Hematopoietic multipotent progenitor cell treated with erythropoietin and hydrocortisone succinate and interleukin-3 and kit ligand, for 17 days (in vitro differentiated cells): ENCODE data around the gene NLRP9.

Experiments
- DNase-seq: peaks from one replicate; pipeline ENCODE4 v3.0.0-alpha.2; 2015; ENCODE audit warnings: low spot score

NLRP9 gene

DNA sequence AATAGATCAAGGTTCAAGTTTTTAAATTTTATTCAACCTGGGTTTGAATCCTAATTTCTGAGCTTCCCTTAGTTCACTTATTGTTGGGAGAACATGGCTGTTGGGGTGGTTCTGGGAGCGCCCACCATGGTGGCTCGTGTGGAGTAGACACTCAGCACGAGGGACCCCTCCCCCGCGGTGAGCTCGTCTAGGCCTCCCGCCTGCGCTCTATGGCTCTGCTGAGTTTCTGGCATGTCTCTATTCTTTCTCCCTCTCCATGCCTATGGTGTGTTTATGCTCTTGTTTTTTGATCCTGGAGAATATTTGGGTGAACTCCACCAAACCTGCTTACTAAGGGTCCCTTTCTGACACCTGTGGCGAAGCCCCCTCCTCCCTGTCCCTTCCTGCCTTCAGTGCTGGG lies 64.7 kb downstream of the NLRP9 start:
- no peak for DNase-seq

DNA sequence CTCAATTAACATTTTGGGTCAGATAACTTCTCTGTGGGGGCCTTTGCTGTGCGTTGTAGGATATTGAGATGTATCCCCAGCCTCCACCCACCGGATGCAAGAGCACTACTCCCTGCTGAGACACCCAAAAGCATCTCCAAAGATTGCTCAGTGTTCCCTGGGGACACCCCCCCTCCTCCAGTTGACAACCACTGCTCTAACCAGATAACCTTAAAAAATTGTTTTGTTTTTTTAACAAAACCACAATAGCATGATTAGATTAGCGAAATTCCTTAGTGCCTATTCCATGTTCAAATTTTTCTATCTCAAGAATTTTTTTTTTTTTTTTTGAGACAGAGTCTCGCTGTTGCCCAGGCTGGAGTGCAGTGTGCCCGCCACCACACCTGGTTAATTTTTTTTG lies 65.8 kb downstream of the NLRP9 start:
- no peak for DNase-seq

DNA sequence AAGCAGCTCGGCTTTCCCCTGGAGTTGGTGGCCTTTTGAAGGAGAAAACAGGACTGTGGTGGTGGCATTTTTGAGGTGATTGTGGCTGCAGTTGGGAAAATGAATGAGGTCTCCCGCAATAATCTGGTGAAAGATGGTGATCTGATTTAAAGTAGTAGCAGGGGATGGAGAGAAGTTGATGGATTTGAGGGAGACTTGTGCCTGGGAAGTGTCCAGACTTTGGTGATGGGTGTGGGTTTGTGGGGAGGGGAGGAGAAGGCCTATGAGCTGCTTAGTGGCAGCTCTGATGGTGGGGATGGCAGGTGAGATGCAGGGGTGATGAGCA lies 67.2 kb downstream of the NLRP9 start:
- no peak for DNase-seq

DNA sequence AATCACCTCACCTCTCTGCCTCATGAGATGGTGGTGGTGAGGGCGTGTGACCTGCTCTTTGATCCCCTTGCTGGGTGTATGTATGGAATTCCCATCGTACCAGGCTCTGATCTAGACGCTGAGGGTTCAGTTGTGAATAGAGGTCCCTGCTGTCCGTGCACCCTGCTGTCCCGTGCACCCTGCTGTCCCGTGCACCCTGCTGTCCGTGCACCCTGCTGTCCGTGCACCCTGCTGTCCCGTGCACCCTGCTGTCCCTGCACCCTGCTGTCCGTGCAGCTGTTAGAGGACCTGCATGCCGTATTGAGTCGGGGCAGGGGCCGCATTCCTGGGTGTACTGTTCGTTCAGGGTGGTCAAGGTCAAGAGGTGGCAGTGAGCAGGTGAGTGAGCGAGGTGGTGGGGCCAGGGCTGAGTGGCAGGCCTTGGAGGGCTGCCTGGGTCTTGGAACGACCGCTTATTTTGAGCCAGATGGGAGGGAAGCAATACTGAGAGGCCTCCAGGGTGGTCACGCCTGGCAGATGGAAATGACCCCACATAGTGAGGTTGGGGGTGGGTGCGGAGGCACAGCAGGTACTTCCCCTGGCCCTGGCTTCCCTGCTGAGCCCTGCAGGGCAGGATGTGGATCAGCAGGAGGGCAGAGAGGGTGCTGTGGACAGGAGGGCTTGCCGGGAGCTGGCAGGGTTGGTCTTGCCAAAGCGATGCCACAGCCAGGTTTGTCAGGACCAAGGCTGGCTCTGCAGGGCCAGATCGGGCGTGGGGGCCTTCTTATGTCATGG lies 67.7 kb downstream of the NLRP9 start:
- no peak for DNase-seq

DNA sequence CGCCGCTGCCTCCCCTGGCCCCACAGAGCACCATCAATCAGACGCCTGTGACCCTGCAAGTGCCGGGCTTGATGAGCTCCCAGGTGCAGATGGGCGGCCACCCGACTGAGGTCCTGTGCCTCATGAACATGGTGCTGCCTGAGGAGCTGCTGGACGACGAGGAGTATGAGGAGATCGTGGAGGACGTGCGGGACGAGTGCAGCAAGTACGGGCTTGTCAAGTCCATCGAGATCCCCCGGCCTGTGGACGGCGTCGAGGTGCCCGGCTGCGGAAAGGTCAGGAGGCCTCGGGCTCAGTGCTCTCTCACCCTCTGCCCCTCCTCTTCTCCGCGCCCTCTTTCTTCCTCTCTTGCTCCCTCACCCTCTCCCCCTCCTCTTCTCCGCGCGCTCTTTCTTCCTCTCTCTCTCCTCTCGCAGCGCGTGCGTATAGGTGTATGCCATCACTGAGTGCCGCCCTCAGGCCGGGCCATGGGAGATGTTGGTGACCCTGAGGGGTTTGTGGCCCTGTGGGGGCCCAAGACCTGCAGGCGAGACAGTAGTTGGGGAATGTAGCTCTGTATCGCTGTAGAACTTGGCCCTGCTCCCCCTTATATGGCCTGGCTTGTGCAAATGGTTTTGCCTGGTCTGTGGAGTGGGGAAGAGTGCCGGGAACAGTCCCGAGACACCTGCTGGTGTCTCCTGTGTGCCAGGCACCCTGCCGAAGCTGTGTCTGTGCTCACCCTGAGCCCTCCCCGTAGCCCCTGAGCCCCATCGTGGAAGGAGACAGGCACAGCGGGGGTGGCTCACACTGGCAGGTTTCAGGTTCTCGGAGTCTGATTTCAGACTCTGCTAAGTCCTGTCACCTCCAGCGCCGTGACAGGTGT lies 68.6 kb downstream of the NLRP9 start:
- no peak for DNase-seq

DNA sequence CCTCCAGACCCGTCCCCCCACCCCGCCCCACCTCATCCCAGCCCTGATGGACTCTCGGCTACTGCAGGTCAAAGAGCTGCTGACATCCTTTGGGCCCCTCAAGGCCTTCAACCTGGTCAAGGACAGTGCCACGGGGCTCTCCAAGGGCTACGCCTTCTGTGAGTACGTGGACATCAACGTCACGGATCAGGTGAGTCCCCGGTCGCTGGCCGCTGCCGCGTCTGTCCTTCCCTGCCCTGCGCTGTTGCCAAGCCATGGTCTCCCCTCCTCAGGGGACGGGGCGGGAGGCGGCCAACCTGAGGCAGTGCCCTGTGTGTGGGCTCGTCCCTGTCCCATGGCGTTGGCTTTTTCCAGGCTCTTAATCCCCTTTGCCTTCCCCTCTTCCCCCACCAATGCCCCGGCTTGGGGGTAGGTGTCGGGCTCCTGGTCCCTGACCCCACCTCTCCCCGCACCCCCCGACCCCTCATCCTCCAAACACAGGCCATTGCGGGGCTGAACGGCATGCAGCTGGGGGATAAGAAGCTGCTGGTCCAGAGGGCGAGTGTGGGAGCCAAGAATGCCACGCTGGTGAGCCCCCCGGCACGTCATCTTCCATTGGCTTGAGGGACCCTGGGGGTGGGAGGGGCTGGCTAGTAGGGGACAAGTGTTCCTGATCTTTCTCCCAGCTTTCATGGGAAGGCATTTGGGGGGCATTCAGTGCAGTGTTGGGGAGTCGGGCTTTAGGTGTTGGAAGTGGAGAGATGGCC lies 69.4 kb downstream of the NLRP9 start:
- DNase-seq: no peak

DNA sequence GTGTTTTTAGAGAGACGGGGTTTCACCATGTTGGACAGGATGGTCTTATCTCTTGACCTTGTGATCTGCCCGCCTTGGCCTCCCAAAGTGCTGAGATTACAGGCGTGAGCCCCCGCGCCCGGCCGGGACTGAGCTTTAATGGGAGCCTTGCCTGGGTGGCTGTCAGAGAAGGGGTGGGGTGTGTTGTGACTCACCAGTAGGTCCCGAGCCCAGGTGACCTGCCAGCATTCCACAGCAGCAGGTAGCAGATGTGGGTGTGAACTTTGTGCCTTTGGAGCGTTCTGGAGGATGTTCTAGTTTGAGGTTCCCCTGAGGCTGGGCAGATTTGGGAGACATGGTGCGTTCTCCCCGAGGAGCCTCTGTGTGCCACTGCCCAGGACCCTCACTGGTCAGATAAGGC lies 70.2 kb downstream of the NLRP9 start:
- DNase-seq: no peak

DNA sequence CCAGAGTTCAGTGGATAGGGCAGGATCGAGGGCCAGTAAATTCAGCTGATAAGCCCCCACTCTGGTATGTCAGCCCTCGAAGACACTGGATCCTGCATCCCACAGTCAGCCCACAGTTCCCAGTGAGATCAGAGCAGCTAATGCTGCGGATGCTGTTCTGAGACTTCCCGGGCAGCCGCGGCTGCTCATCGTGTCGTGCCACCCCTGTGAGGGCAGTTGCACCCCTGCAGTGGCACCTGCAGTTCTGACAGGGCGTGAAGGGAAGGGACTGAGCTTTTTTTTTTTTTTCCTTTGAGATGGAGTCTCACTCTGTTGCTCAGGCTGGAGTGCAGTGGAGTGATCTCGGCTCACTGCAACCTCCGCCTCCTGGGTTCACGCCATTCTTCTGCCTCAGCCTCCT lies 70.7 kb downstream of the NLRP9 start:
- no peak for DNase-seq

DNA sequence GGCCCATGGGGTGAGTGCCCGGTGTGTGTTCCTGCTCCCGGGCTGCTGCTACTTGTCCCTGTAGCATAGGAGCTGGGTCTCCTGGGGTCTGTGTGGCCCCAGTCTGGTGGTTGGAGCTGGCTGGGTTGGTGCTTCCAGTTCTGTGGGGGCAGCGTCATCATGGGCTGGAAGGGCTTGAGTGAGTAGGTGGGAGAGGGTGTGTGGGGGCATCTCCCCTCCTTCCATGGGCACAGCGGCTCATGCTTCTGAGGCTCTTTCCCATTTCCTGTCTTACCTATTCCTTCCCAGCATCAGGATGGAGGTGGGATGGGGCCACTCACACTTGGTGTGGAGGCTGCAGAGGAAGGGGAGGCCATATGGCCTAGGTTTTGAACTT lies 71.2 kb downstream of the NLRP9 start:
- no peak for DNase-seq

DNA sequence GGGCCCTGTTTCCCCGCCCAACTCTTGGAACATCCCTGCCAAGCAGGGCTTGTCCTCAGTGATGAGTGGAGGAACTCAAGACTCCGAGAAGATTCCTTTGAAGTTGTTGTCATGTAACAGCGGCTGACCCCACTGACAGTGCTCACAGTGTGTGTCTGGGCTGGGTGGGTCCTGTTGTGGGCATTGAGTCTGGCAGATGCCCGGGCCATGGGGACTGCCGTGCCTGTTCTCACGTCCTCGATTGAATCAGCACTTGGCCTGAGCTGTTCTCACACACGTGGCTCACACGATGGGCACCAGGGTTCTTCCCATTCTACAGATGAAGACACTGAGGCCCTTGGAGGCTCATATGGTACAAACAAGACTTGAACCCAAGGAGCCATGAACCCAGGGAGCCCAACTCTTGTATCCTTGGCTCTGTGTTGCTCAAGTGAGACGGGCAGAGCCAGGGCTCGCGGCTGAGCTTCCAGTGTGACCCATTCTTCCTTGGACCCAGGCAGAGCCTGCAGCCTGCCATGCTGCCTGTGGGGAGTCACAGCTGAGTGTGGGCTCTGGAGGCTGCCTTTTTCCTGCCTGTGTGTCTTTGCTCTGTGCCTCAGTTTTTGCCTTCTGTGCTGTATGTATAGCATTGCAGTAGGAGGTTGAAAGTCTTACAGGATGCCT lies 71.7 kb downstream of the NLRP9 start:
- no peak for DNase-seq

DNA sequence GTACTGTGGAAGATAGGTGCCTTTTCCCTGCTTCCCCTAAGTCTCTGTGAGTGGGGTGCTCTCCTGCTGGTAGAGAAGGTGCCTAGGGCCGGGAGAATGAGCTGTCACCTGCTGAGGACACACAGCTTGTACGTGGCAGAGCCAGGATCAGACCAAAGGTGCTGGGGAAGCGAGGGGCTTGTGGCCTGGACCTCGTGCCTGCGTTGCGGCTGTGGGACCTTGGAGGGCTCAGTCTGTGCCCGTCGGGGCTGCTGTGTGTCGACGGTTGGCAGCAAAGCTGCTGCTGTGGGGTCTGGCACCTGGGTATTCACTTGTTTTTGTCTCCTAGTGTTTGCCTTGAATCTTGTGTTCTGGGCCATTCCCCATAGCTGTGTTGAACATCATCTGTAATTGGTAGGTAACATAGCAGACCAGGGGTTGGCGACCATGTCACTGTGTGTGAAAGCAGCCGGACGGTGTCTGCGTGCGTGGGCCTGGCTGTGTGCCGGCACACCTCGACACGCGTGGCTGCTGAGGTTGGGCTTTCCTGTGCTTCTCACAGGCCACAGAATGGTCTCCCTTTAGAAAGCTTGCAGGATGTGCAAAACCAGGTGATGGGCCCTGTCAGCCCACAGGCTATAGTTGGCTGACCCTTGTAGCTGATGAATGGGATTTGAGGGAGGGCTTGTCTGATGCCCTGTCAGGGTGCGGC lies 74.2 kb downstream of the NLRP9 start:
- DNase-seq: no peak

DNA sequence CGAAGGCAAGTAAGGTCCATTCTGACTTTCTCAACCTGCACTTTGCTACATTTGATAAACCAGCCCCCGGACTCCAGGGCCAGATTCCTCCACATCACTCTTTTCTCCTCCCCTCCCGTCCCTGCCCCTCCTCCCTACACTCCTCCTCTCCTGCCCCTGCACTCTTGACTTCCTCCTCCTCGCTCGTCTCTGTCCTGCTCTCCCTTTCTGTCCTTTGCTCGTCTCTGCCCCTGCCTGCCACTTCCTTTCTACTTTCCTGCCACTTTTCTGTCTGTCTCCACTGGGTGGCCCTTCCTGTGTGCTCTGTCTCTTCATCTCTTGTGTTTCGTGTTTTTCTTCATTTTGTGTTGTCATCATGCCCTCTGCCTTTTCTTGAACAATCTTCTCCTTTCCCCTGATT lies 76.4 kb downstream of the NLRP9 start:
- no peak for DNase-seq

DNA sequence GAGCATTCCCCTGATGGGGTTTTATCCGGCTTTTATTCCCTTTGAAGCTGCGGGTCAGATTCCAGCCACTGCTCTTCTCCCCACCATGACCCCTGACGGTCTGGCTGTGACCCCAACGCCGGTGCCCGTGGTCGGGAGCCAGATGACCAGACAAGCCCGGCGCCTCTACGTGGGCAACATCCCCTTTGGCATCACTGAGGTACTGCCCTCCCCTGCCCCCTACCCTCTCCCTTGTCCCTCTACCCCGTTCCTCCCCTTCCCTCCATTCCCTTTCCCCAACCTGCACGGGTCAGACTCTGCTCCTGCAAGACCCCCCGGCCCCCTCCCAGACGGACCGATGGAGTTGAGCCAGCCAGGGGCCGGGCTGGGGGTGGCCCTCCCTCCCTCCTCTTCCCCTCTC lies 77.2 kb downstream of the NLRP9 start:
- DNase-seq: no peak

DNA sequence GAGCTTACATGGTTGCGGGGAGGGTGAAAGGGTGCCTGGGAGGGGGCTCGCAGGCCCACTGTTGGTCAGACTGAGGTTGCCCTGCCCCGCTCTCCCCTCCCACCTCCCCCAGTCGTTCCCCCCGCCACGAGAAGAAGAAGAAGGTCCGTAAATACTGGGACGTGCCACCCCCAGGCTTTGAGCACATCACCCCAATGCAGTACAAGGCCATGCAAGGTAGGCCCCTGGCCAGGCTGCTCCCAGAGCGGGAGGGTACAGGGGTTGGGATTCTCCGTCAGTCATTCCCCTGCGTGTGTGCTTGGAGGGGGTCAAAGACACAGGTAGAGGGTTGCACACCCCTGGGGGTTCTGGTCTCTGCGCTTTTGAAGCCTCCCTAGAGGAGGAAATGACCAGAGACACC lies 77.8 kb downstream of the NLRP9 start:
- DNase-seq: no peak

DNA sequence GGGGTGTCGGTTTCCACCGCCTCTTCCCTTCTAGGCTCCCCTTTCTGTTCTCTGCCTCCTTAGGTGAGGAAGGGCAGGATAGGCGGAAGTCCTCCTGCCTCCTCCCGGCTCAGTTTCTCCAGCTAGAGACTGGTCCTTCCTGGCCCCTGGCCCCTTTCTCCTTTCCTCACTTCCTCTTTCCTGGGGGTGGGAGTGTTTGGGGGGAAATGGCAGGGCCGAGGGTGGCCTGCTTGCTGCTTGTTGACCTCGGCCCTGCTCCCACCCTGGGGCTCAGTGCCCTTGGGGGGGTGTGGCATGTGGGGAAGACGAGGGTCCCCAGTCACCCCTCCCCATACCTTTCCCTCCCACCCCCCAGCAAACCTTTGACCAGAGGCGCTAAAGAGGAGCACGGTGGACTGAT lies 78.4 kb downstream of the NLRP9 start:
- DNase-seq: no peak

DNA sequence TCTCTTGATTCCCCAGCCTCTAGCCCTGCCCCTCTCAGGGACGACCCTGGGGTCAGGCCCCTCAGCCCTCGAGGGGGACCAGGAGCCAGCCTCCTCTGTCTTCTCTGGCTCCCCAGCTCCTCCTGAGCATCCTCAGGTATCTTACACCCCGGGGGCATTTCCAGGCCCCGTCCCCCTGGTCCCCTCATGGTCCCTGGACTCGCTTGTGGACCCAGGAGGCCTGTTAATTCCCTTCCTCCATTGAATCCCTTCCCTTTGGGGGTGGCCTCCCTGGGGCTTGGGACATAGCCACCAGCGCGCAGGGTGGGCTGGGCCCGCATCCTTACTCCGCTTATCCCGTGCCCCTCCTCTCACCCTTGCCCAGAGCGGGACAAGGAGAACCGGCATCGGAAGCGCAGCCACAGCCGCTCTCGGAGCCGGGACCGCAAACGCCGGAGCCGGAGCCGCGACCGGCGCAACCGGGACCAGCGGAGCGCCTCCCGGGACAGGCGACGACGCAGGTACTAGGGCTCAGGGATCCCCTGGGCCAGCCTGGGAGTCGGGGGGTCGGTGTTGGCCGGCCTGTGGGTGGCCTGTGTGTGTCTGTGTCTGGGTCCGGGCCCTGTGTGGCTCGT lies 79.2 kb downstream of the NLRP9 start:
- DNase-seq: no peak
